HG02852 (cell line): Measurements from ENCODE around the gene LTA.
"Not testable (repeated sequence)": the region's sequence is repeated elsewhere in the genome, so short reads cannot be mapped to it uniquely, and the experiment has no call there.

Experiments
- ATAC-seq: cut with Tn5 transposase; IDR thresholded peaks from one replicate; pipeline ENCODE4 v1.9.1; 2021; ENCODE audit warnings: mild to moderate bottlenecking, moderate library complexity; ENCODE audit not compliant: unreplicated experiment

LTA gene

DNA sequence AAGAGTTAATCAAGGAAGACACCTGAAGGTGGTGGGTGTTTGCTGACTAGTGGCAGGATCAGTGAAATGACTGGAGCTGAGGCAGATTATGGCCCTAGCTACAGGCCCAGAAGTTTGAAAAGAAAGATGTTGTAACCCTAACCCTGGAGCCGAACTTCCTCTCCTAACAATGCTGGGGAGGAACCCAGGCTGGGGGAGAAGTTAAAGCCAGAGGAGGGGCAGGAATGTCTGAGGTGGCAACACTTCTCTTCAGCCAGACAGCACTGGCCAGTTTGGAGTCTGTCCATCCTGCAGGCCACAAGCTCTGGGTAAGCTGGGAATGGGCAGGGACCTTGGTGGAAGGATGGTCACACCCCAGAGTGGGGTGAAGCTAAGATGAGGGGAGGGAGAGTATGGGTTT lies 13.9 kb downstream of the LTA start, which contains the start of gene LST1:
Gene LST1, plus strand, starts transcription at position 270 of the 400 bp plus-strand sequence. CDS start 1,023 bp downstream, outside the sequence.
- ATAC-seq = no peak

DNA sequence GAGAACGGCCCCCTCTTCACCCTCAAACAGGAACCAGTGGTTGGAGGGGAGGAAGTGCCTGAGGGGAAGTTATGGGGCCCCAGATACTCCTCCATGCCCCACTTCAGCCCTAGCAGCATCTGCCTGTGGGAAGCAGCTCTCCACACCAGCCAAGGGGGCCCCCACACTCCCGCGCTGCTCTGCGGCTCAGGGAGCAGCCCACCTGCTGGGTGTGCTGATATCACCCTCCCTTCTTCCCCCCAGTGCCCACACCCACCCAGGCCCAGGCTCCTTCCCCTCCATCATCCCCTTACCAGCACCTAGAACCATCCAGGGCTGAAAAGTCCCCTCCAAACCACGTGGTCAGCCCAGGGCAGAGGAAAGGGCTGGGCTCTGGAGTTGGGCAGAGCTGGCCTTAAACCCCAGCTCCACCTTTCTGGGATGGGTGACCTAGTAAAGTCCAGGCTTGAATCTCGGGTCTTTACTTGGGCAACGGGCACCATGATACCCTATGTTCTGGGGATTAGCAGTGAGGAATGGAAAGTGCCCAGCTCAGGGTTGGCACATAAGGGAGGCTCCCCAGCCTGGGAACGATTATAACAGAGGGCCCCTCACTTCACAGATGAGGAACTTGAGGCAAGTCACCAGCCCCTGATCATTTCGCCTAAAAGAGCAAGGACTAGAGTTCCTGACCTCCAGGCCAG lies 14.7 kb downstream of the LTA start:
- ATAC-seq = no peak

DNA sequence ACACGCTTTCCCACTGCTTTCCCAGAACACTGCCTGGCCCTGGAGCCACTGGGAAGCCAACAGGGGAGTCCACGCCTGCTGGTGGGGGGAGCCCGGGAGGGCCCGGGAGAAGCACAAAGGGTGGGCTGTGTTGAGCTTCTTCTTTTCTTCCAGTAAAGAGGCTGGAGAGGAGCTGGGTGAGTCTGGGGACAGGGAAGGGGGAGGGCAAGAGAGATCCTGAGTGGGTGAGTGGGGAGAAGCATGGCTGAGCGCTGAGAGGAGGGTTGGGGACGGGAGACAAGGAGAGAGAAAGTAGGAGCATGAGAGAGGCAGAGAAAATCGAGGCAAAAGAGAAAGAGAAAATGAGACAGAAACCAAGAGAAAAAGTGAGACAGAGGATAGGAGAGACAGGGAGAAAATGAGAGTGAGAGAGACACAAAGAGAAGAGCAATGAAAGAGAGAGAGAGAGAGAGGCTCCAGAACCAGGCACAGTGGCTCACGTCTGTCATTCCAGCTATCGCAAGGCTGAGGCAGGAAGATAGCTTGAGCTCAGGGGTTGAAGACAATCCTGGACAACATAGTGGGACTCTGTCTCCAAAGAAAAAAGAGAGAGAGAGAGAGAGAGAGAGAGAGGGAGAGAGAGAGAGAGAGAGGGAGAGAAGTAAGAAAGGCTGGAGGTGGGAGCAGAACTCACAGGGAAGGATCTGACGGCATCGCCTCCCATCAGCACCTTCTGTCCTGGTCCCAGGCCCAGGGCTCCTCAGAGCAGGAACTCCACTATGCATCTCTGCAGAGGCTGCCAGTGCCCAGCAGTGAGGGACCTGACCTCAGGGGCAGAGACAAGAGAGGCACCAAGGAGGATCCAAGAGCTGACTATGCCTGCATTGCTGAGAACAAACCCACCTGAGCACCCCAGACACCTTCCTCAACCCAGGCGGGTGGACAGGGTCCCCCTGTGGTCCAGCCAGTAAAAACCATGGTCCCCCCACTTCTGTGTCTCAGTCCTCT lies 16.0 kb downstream of the LTA start:
- no peak for ATAC-seq

DNA sequence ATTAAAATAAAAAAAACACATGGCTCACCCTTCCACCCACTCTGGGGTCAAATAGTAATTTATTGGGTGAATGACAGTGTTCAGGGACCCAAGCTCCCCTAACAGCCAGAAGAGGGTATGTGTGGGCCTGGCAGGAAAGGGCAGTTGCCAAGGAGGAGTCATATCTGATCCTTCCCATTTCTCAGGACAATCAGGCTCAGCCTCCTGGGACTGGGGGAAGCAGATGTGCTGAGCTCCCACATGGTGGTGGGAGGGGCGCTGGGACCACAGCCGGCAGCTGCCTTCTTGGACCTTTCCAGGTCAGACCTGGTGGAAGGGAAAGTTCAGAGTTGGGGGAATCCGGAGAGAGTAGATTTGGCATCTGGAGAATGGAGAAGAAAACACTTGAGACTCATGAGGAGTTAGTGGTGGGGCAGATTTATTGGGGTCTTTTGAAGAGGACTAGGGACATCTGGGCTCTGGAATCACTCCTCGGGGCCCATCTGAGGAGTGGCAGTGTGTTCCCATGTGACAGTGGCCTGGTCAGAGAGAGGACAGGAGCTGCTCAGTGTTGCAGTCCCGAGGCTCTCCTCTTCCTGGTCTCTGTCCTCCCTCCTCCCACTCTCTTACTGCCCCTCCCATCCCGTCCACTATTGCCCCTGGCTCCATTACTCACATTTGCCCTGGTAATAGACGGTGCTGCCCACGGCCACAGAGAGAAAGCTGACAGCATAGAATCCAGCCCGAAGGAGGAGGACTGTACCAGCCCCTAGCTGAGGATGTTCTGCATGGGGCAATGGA lies 17.0 kb downstream of the LTA start:
- no peak for ATAC-seq

DNA sequence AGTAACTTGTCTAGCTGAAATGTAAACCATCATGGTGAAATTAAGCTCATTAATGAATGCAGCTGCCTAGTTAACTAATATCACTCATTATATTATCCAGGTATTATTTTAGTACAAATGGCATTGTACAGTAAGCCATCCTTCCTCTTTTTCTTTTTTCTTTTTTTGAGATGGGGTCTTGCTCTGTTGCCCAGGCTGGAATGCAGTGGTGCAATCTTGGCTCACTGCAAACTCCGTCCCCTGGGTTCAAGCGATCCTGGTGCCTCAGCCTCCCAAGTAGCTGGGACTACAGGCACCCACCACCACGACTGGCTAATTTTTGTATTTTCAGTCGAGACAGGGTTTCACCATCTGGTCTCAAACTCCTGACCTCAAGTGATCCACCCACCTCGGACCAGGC lies 18.6 kb downstream of the LTA start:
- not testable (repeated sequence) for ATAC-seq

DNA sequence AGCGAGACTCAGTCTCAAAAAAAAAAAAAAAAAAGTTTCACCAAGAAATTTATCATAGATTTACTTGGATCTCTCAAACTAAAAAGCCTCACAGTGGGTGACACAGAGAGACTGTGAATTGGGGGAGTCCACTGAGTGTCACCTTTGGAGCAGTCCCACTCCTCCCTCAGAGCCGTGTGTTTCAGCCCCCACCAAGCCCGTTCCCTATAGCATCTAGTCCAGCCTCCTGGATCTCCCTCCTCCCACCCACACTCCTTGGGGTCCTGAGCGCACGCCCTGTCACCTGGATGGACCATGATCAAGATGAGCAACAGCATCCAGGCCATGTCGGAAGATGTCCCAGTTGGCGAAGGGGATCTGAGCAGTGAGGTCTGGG lies 20.3 kb downstream of the LTA start:
- no peak for ATAC-seq

DNA sequence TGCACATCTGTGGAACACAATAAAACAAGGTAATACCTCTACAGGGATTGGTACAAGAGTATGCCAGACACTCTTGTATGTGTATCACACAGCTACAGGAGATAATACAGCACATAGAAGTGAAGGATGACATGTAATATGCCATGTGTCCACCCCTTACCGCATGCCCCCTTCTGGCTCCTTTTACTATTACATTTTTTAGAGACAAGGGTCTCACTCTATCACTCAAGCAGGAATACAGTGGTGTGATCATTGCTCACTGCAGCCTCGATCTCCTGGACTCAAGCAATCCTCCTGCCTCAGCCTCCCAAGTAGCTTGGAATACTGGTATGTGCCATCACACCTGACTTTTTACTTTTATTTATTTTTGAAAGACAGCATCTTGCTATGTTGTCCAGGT lies 24.9 kb downstream of the LTA start:
- ATAC-seq = no peak

DNA sequence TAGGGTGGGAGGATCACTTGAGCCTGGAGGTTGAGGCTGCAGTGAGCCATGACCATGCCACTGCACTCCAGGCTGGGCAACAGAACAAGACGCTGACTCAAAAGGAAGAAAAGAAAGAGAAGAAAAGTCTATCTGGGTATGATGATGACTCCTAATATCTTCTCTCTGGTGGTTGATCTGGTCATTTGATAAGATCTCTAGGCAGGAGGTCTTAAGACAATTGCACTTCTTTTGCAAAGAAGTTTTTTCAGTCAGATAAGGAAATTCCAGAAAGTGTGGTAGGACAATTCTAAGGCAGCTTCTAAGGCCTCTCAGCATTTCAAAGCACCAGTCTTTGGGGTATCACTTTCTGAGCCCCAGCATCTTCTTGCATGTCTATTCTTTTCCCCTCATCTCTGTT lies 35.2 kb downstream of the LTA start:
- ATAC-seq = no peak

DNA sequence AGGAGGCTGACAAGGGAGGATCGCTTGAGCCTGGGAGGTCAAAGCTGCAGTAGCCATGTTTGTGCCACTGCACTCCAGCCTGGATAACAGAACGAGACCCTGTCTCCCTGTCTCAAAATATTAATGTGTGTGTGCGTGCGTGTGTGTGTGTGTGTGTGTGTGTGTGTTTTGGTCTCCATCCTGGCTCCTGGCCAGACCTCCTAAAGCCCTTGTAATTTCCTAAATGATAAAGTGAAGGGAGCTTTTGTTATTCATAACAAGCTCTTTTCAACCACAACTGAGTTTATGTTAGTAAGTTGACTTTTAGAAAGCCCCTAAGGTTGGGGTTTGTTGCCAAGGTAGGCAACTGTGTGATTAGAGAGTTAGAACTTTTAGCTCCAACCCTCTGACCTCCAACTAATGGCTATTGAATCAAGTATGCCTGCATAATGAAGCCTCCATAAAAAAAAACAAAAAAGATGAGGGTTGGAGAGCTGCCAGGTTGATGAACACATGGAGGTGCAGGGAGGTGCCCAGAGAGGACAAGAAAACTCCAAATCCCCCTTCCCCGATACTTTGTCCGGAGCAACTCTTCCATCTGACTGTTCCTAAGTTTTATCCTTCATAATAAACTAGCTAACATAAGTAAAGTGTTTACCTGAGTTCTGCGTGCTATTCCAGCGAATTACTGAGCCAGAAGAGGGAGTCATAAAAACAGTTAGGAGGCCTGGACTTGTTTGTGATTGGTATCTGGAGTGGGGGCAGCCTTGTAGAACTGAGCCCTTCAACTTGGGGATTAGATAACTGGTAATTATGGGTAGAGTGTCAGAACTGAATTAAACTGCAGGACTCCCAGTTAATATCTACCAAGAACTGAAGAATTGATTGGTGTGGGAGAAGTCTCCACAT lies 37.7 kb downstream of the LTA start:
- no peak for ATAC-seq

DNA sequence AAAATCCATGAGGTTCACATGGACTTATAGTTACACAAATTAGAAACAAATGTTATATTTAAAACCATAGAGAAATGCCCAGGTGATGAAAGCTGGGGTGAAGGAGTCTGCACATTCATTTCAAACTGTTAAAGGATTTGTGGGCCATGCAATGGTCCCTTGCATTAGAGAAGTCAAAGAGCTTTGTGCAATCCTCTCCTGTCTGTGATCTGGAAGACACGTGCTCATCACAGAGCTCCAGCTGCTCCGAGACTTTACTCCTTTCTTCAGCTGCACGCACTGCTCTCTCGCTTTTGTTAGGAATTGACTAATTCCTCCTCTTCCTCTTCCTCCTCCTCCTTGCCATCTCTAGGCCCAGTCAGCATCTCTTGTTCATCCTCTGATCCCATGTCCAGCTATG lies 38.9 kb downstream of the LTA start:
- no peak for ATAC-seq

DNA sequence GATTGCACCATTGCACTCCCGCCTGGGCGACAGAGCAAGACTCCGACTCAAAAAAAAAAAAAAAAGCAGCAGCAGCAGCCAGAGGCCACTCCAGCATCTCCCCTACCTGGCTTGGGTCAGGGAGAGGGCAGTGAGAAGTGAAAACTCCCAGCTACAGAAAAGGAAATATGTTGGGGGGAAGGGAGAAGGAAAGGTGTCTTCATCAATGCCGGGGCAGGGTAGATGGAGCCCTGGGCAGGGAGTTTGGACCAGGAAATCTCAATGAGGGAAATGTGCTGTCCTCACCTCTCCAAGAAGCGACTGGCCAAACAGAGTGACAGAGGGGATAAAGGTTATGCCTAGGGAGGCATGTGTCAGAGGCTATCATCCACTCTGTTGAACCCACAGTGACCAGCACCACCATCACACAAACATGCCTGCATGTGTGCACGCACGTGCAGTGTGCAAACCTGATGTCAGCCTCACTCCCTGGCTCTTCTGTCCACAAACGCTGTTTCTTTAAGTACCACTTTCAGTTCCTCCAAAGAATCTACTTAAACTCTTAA lies 42.1 kb downstream of the LTA start:
- no peak for ATAC-seq

DNA sequence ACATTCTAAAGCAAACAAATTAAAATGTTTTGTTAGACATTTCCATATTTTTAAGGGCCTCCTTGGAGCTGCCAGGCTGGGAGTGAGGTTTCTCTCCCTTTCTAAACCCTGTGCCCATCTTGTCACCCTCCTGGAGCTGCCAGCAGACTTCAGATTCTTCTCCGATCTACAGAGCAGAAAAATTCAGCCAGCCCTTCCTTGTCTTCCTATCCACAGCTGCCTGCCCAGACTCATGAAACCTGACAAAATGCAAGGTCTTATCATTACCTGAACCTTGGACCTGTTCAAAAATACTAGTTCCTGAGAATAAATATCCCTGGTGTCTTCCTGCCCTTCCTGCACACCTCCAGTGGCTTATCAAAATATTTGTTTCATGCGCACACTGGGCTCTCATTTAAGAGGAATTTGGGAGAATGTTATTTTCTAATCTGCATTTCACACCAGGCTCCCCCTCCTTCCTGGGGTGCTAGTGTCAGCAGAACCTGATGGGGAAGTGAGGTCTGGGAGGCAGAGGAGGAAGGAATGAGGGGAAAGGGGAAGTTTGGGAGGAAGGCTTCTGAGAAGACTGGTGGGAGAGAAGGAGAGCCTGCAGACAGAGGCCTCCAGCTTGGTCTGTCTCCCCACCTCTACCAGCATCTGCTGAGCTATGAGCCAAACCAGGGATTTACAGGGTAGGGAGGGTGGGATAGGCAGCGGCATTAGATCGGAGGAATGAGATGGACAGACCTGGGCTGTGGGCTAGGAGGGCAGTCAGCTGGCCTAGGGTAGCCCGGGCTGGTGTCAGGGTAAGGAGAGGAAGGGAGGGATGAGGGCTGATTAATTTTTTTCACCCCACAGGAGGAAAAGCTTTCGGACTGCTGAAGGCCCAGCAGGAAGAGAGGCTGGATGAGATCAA lies 42.8 kb downstream of the LTA start, which contains the start of gene AIF1:
Gene AIF1, plus strand, starts transcription at position 551 of the 895 bp plus-strand sequence. Its CDS starts 96 bp downstream, at position 647.
- no peak for ATAC-seq

DNA sequence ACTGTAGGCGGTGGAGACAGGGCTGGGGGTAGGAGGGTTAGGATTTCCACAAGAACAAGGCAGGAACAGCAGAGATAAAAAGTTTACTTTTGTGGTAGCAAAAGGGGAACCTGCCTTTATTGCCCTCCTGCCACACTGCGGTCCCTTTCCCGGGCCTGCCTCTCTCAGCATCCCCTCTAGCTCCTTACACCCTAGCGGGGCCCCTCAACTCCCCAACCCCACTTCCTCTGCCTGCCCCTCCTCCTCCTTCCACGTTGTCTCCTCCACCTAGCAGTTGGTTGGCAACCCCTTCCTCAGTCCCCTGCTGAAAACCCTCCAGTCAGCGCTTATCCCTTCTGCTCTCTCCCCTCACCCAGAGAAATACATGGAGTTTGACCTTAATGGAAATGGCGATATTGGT lies 43.7 kb downstream of the LTA start:
- ATAC-seq = no peak

DNA sequence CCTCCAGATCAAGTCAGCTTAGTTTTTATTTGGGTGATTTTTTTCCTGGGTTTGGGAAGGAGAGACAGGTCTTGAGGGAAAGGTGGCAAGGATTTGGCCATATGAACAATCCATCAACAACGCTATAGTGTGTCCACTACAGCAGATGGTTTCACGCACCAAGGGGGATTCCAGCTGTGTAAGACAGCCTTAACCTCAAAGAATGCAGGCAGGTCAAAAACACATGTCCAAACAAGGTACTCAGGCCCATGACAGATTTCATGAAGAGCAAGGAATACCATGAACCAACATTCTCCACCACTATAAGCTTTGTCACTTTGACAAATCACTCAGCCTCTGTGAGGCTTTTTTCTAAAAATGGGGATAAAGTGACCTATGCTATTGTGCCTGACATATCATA lies 44.9 kb downstream of the LTA start:
- no peak for ATAC-seq

DNA sequence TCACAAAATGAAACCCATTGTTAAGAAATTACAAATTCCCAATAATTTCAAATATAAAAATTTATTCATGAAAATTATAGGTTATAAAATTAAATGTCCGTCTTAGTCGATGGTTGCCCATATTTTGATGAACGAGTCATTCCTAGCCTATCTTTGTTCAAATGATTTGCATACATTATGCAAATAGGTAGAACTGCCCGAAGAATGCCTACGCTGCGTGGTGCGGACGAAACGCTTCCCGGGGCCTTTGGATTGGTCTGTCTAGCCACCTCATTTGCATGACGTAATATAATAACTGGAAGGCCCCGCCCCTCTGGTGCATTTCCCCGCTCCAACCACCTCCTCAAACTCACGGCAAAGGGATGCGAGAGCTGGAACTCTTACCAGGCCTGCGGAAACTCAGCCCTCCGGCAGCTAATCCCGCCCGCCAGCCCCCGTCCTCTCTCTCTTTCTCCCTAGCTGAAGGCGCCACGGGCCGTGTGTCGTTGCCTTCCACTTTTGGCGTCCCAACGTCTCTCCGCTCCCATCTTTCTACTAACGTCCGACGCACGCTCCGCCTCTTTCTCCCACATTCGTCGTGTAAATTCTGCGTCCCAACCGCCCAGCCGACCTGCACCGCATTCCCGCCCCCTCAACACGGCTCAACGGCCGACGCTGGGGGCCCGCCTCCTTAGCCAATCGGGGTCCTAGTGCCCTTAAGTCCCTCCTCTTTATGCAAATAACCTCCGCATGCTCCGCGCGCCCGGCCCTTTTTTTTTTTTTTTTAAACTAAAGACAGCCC lies 47.9 kb downstream of the LTA start:
- ATAC-seq = peak; percentile 74

DNA sequence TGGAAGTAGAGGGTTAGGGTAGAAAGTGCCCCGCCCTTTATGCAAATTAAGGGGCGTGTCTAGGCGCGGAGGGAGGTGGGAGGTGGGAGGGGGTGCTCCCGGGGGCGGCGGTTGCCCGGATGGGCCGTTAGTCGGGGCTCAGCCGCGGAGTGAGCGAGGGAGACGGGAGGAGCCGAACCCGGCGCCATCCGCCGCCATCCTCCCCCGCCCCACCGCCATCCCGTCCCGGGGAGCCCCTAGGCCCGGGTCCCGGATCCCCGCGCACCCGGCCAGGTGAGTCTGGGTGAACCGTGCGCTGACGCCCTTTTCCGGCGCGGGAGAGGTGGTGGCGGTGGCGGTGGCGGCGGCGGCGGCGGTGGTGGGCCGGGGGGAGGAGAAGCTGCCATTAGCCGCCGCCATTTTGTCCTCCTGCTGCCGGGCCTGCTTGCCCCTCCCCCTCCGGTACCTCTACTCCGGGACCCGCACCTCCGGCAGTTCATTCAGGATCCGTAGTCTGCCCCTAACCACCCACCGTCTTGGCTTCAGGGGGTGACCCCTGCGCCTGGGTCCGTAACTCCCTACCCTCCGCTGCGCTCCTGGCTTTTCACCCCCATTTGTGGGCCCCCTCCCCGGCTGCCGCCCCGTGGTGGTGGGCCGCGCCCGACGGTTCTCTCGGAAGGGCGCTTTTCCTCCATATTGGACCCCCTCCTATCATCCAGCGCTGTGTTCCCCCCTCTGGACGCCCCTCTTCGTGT lies 48.7 kb downstream of the LTA start, which contains the start of gene PRRC2A:
Gene PRRC2A, plus strand, starts transcription at position 130 of the 734 bp plus-strand sequence. CDS start 2,075 bp downstream, outside the sequence.
- peak; percentile 49 for ATAC-seq

DNA sequence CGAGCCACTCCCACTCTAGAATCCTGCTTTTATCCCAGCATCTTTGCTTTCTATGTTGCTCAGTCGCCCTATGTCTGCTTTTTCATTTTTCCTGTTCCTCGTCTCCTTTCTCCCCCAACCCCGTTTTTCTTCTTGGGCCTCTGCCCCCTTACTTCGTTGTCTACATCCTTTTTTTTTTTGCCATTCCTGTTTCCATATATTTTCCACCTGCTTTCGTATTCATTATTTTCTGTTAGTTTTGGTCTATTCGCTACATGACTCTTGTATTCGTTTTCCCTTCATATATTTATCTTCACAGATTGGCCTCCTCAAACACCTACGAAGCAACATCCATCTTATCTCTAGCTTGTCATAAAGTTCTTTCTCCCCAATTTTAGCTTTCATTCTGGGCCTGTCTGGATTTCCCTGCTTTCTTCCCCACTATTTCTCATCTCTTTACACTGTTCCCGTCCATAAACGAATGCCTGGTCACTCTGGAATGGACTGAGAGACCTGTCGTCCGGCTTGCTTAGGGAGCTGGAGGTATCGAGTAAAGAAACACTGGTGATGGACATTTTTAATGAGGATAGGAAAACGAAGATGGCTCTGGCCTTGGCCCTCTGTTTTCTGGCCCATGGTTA lies 49.3 kb downstream of the LTA start:
- no peak for ATAC-seq
